IPS-20b (cell line): ENCODE measurements around the gene EPC1.
A peak's percentile ranks its signal among the peaks of the same experiment; 100 is the strongest.

Experiments
- H3K27ac ChIP-seq: one replicate; pipeline ENCODE4 v1.5.1; 2013; ENCODE audit warnings: low read length
- H3K27me3 ChIP-seq: 2 replicates; pipeline ENCODE4 v1.6.1; 2013; ENCODE audit warnings: mild to moderate bottlenecking, low read length, inconsistent platforms; ENCODE audit not compliant: insufficient read depth
- H3K36me3 ChIP-seq: 2 replicates; pipeline ENCODE4 v1.6.1; 2013; ENCODE audit warnings: low read depth, mild to moderate bottlenecking, inconsistent platforms, low read length, moderate library complexity; ENCODE audit not compliant: insufficient read depth
- H3K4me1 ChIP-seq: 2 replicates; pipeline ENCODE4 v1.6.1; 2013; ENCODE audit warnings: mild to moderate bottlenecking, control low read depth, inconsistent platforms, low read length, moderate library complexity; ENCODE audit not compliant: insufficient read depth
- H3K4me3 ChIP-seq: 2 replicates; pipeline ENCODE4 v1.5.1; 2013; ENCODE audit warnings: mild to moderate bottlenecking, low read length, inconsistent platforms
- H3K9ac ChIP-seq: 2 replicates; pipeline ENCODE4 v1.6.1; 2013; ENCODE audit warnings: low read depth, mild to moderate bottlenecking, inconsistent platforms, low read length, moderate library complexity
- H3K9me3 ChIP-seq: 2 replicates; pipeline ENCODE4 v1.6.1; 2013; ENCODE audit warnings: mild to moderate bottlenecking, low read depth, low read length, inconsistent platforms; ENCODE audit not compliant: insufficient read depth

Gene EPC1

DNA sequence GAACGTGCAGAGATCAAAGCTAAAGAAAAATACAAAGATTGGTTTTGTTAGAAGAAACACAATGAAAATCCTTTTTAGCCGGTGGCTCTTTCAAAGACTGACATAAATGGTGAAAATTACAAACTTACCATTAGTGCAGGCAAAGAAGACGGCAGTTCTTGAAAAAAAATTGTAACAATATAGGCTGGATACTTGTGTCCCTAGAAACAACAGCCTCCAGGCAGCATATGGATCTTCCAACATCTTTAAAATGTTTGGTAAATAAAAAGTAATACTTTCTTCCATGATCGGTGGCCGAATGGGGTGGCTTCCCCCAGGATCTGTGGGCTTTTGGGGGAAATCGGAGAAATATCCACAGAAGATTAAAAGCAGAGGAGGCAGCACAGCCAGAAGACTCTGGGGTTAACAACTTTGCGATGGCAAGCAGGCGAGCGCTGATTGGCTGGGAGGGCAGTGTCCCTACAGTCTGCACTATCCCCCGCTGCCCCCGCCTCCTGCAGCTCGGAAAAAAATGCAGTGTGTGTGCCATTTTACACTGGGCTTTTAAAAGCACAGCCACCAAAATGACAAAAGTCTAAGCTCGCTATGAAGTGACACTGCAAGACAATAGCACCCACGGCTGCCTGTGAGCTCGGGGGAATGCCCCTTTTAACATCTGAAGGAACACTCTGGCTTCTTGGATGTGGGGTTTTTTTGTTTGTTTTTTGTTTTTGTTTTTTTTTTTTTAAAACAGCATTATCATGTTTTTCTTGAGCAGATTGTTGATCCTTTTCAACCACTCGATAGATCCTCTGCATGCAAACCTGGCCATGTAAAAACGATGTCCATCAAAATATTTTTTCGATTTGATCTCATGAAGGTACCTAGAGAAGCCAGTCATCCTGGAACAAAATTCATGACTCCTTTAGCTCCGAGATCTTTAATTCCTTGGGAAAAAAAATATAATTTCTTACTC lies 31.7 kb upstream of the EPC1 start:
- H3K27ac ChIP-seq = peak overlapping the region; percentile 88
- H3K4me3 ChIP-seq = peak overlapping the region; percentile 89
- H3K9me3 ChIP-seq = no peaks in the 10 kb centered on the region
- peak overlapping the region; percentile 91 for H3K9ac ChIP-seq
- peaks cover 7% of the 10 kb centered on the region for H3K4me1 ChIP-seq
- no peaks in the 10 kb centered on the region for H3K27me3 ChIP-seq
- H3K36me3 ChIP-seq = no peaks in the 10 kb centered on the region

DNA sequence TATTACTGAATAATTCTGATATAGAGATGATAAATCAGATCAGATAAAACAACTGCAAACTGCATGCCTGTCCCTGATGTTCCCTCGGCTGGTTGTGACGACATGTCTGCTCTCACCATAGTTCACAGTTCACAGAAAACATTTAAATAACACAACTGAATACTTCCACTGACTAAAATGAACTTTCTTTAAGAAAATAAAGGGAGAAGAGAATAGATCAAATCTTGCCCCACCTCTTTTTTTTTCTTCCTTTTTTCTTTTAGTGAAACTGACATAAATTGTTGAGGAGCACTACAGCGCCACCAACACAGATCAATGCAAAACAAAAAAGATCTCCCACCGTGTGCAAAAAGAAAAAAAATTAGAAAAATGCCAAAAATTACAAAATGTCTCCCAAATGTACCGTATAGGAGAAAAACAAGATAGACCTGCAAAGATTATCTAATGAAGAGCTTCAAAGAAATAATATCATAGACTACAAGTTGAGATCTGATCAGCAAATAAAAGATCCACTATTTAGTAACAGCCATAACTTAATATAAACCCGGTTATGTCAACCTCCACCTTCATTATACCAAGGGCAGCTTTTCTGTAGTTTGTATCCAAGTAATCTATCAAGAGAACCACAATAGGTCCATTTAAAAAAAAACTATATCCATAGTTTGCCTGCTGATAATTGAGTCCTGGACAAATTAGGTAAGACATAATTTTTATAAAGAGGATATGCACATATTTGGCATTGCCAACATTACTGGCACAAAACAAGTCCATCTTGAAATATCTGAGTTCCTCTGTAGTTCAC lies 30.7 kb upstream of the EPC1 start:
- no peaks in the 10 kb centered on the region for H3K9me3 ChIP-seq
- H3K4me3 ChIP-seq = peak overlapping the region; percentile 89
- no peaks in the 10 kb centered on the region for H3K36me3 ChIP-seq
- H3K9ac ChIP-seq = peak overlapping the region; percentile 91; the same call in 1 of the 2 replicates
- H3K27ac ChIP-seq = no peak overlapping the region
- H3K4me1 ChIP-seq = peaks cover 7% of the 10 kb centered on the region
- H3K27me3 ChIP-seq = no peaks in the 10 kb centered on the region

DNA sequence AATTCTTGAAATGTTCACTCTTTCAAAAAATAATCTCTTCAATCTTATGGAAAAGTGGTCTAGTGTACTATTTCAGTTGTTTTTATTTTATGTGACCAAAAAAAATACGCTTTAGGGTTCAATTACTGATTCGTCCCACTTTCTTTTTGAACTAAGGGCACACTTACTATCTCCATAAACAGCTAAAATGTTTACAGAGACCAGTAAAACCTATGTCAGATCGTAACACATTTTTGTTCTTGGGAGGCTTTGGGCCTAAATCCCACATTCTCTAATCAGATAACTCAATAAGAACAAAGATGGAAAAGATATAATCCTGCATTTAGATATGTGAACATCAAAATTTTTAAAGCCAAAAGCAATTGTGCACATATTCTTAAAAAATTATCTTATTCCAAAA lies 29.8 kb upstream of the EPC1 start:
- Histone ChIP-seq H3K4me3 (peak overlapping the region; percentile 89), H3K27ac (no peak overlapping the region), H3K9ac (peak overlapping the region; percentile 91; the same call in 1 of the 2 replicates), H3K9me3 (no peaks in the 10 kb centered on the region), H3K4me1 (peaks cover 7% of the 10 kb centered on the region), H3K27me3 (no peaks in the 10 kb centered on the region), H3K36me3 (no peaks in the 10 kb centered on the region)

DNA sequence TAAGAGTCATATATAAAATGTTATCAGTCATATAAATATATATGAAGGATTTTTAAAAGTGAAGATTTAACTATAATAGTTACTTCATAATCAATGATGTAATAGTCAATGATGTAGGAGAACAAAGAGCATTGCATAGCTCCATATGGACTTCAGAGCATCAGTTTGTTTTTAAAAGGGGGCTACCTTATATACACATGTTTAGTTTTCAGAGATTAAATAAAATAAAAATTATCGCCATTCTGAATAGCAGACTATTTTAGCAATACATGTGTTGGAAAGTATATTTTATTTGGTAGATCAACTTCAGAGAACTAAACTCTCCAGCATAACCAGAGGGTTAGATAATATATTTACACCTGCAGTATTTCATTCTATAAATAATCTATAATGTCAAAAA lies 29.1 kb upstream of the EPC1 start:
- Histone ChIP-seq H3K27me3 (no peaks in the 10 kb centered on the region), H3K9ac (no peak overlapping the region; the same call in 1 of the 2 replicates), H3K27ac (no peak overlapping the region), H3K36me3 (no peaks in the 10 kb centered on the region), H3K9me3 (no peaks in the 10 kb centered on the region), H3K4me1 (peaks cover 7% of the 10 kb centered on the region), H3K4me3 (peak overlapping the region; percentile 89)

DNA sequence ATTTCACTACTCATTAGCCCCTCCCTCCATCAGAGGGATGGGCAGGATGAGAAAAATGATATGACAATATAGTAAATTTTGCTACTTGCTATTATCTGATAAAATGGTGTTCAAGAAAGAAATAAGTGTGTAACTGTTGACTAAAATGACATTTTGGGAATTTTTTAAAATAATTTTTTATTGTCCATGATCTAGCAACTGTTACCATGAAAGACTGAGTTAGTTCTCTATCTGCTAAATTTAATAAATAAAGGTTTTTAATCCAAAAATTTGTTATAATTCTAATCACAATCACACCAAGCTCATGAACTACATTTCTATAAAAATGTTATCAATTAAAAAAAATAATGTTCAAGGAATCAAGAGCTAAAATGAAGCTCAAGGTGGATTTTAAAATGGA lies 28.7 kb upstream of the EPC1 start:
- Histone ChIP-seq H3K36me3 (no peaks in the 10 kb centered on the region), H3K27me3 (no peaks in the 10 kb centered on the region), H3K9me3 (no peaks in the 10 kb centered on the region), H3K27ac (no peak overlapping the region), H3K4me1 (peaks cover 7% of the 10 kb centered on the region), H3K4me3 (0 out of 2 replicates have a peak overlapping the region, but pooled peaks have one; percentile 89), H3K9ac (no peak overlapping the region)

DNA sequence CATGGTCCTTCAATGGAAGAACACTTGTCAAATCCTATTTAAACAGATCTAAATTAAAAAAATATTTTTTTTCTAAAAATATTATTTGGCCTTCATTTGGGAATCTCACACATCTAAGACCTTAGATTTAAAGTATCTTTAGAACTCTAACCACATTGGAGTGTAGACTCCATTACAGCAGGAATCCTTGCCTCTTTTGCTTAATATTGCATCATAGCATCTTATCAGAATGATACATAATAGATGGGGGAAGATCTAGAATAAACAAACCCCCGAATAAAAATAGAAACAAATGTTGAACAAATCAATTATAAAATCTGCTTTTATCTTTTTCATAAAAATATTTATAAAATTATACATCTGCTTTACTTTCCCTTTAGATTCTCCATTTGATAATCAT lies 27.6 kb upstream of the EPC1 start:
- no peaks in the 10 kb centered on the region; the same call in 1 of the 2 replicates for H3K4me1 ChIP-seq
- no peaks in the 10 kb centered on the region for H3K9me3 ChIP-seq
- no peak overlapping the region for H3K27ac ChIP-seq
- no peaks in the 10 kb centered on the region for H3K36me3 ChIP-seq
- no peak overlapping the region for H3K4me3 ChIP-seq
- H3K9ac ChIP-seq = no peak overlapping the region
- no peaks in the 10 kb centered on the region for H3K27me3 ChIP-seq

DNA sequence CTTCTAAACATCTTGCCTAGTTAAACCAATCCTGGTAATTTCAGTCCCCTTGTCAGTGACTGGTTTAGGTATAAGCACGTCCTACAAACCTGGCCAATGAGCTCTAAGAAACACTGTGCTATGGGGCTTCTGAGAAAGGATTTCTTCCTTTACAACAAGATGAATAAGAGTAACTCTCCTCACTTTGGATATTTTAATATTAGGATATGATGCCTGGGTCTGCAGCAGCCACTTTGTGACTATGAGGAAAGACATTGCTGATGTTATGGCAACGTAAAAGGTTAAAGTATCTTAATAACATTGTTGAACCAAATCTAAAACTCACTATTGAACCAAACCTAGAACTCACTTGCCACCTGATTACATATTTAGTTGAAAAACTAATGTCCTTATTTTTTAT lies 26.5 kb upstream of the EPC1 start:
- H3K4me1 ChIP-seq = no peaks in the 10 kb centered on the region; the same call in 1 of the 2 replicates
- H3K36me3 ChIP-seq = no peaks in the 10 kb centered on the region
- H3K9me3 ChIP-seq = no peaks in the 10 kb centered on the region
- H3K9ac ChIP-seq = no peak overlapping the region
- H3K4me3 ChIP-seq = no peak overlapping the region
- no peaks in the 10 kb centered on the region for H3K27me3 ChIP-seq
- H3K27ac ChIP-seq = no peak overlapping the region

DNA sequence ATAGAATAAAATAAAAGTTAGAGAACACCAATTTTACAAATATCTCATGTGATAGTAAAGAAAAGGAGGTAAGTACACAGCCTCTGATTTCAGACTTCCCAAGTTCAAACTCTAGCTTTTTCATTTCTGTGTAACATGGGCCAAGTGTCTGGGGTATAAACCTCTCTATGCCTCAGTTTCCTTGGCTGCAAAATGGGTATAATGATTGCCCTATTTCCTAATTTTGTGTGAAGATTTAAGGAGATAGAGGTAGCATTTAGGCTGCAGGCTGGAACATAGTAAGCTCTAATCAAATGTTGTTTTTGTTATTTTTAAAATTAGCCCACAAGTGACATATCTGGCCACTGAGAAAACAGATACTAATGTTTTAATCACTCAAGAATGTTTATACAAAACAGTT lies 26.1 kb upstream of the EPC1 start:
- no peaks in the 10 kb centered on the region for H3K27me3 ChIP-seq
- no peaks in the 10 kb centered on the region for H3K36me3 ChIP-seq
- H3K4me3 ChIP-seq = no peak overlapping the region

DNA sequence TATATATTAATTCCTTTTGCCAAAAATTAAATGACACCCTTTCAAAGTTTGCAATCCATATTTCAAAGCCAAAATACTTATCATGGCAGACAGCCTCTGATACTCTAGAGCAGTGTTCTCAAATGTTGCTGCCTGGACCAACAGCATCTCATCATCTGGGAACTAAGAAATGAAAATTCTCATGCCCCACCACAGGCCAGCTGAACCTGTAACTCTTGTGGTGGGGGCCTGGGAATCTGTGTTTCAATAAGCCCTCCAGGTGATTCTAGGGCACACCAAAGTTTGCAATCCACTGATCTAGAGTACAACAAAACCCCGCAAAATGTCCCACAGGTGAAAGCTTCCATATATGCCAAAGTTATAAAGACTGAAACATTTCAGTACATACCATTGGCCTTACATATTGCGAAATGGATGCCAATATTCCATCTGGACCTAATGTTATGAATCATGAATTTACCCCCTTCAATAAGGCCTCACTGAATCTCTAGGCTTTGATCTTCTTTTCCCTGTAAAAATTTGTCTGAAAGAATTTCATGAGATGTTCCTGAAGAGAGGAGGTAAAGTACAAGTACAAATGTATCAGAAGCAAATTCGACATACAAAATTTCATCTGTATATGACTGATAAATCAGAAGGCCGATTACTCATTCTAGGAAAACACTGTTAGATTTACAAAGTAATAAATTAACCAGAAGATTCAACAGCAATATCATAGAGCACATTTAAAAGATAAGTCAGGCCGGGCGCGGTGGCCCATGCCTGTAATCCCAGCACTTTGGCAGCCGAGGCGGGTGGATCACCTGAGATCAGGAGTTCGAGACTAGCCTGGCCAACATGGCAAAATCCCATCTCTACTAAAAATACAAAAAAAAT lies 25.3 kb upstream of the EPC1 start:
- H3K4me1 ChIP-seq = no peaks in the 10 kb centered on the region; the same call in 1 of the 2 replicates
- no peak overlapping the region for H3K9ac ChIP-seq
- no peak overlapping the region for H3K4me3 ChIP-seq
- H3K27ac ChIP-seq = no peak overlapping the region
- no peaks in the 10 kb centered on the region for H3K36me3 ChIP-seq
- H3K27me3 ChIP-seq = no peaks in the 10 kb centered on the region
- no peaks in the 10 kb centered on the region for H3K9me3 ChIP-seq

More for the DNA sequence above, 26.1 kb upstream of the EPC1 start:
- H3K4me1 ChIP-seq = no peaks in the 10 kb centered on the region; the same call in 1 of the 2 replicates
- no peaks in the 10 kb centered on the region for H3K9me3 ChIP-seq
- H3K9ac ChIP-seq = no peak overlapping the region
- H3K27ac ChIP-seq = no peak overlapping the region

DNA sequence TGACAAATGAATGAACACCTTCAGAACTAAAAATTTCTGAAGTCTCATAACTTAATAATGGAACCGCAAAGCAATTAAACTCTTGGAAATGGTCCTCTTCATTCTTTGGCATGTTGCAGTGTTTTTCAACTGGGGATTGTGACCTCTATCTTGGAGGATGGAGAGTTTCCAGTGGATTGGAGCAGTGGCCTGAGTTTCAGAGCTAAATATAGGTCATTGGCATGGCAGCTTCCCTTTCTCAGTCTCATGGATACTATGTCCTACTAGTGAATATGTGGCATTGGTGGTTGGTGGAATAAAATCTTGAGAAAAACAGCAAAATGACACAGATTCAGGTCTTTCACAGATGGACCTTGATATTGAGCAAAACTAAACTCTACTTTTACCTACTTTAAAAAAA lies 24.1 kb upstream of the EPC1 start:
- Histone ChIP-seq H3K9me3 (no peaks in the 10 kb centered on the region), H3K36me3 (no peaks in the 10 kb centered on the region), H3K4me1 (no peaks in the 10 kb centered on the region), H3K4me3 (no peak overlapping the region), H3K27ac (no peak overlapping the region), H3K9ac (no peak overlapping the region), H3K27me3 (no peaks in the 10 kb centered on the region)
